ENCODE data around the gene CREBBP.

DNA sequence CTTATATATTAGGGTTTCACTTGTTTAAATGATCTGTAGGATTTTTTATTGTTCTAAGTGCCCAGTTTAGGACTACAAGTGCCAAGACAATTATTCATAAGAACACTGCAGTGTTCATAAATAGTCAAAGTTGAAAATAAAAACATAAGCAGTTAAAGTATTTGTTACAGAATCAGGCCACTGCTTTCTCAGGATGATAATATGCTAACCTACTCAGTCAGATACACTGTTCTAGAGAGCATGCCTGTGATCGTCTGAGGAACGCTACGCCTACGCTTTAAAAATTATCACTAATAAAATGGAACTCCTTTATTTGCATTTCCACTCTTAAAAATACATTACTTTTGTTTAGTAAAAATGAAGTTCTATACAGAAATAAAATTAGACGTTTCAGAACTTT lies 125.7 kb downstream of the CREBBP start:
- TF ChIP-seq EP300 (IDR thresholded peaks at IDR 0.05) (no peak), POLR2A (IDR thresholded peaks at IDR 0.05) (no peak), POLR2AphosphoS5 (IDR thresholded peaks at IDR 0.05) (no peak)

All from suprapubic skin (tissue), 4 donors.